ENCODE data around the gene USB1. TPM values are rescaled to one million over a fixed set of nuclear protein-coding genes. Genes with fewer than 3 reads are reported as not detected.

Gene USB1
- total and polyA plus RNA-seq, 9 donors: 8.5 to 30.7 (median 22.5) TPM

- DNase-seq: no peak
- Histone ChIP-seq H3K36me3 (no peaks in the 10 kb centered on the region), H3K4me3 (no peak overlapping the region), H3K27me3 (no peaks in the 10 kb centered on the region), H3K9me3 (no peaks in the 10 kb centered on the region), H3K27ac (no peak overlapping the region), H3K4me1 (ENCODE audit: insufficient read depth) (no peaks in the 10 kb centered on the region)
- intact Hi-C loops (cut with DNase I): loop anchor here in 1 of 4 donors (10.0 kb wide), 1 partner anchor 421 kb away; no protein-coding TSS in a partner anchor
- no peak for TF ChIP-seq POLR2A (IDR thresholded peaks at IDR 0.05)
- no peak for TF ChIP-seq CTCF (IDR thresholded peaks at IDR 0.05)
- TF ChIP-seq EP300 (IDR thresholded peaks at IDR 0.05): no peak
- WGBS, 3 donors: 90 to 95% (median 93%) methylated on average over 5 of the region's 5 CpGs
These were observed 52.4 kb downstream of the USB1 start for GRCh38 chr16:58053682-58054005.

GRCh38 chr16:58054289-58054688 lies 53.1 kb downstream of the USB1 start:
- no peaks in the 10 kb centered on the region for H3K36me3 ChIP-seq
- H3K4me3 ChIP-seq: no peak overlapping the region
- H3K4me1 ChIP-seq (ENCODE audit: insufficient read depth): no peaks in the 10 kb centered on the region
- intact Hi-C loops (cut with DNase I): loop anchor here in 1 of 4 donors (10.0 kb wide), 1 partner anchor 421 kb away; no protein-coding TSS in a partner anchor
- DNase-seq: no peak
- TF ChIP-seq EP300 (IDR thresholded peaks at IDR 0.05) (no peak), POLR2A (IDR thresholded peaks at IDR 0.05) (no peak), CTCF (IDR thresholded peaks at IDR 0.05) (no peak)
- H3K27me3 ChIP-seq: no peaks in the 10 kb centered on the region
- WGBS, 3 donors: 85 to 87% (median 87%) methylated on average over 10 of the region's 10 CpGs
- H3K9me3 ChIP-seq: no peaks in the 10 kb centered on the region
- no peak overlapping the region for H3K27ac ChIP-seq

GRCh38 chr16:58056580-58056979 lies 55.4 kb downstream of the USB1 start:
- H3K36me3 ChIP-seq: no peaks in the 10 kb centered on the region
- WGBS, 3 donors: 13 to 23% (median 15%) methylated on average over 5 of the region's 5 CpGs
- no peak for DNase-seq
- no peak overlapping the region for H3K4me3 ChIP-seq
- intact Hi-C loops (cut with DNase I): loop anchor here in 1 of 4 donors (10.0 kb wide), 1 partner anchor 418 kb away; no protein-coding TSS in a partner anchor
- no peak overlapping the region for H3K27ac ChIP-seq
- H3K27me3 ChIP-seq: no peaks in the 10 kb centered on the region
- no peak for TF ChIP-seq POLR2A (IDR thresholded peaks at IDR 0.05)
- TF ChIP-seq CTCF (IDR thresholded peaks at IDR 0.05): no peak
- TF ChIP-seq EP300 (IDR thresholded peaks at IDR 0.05): no peak
- no peaks in the 10 kb centered on the region for H3K4me1 ChIP-seq (ENCODE audit: insufficient read depth)
- H3K9me3 ChIP-seq: no peaks in the 10 kb centered on the region

- H3K27me3 ChIP-seq: no peaks in the 10 kb centered on the region
- TF ChIP-seq POLR2A (IDR thresholded peaks at IDR 0.05) (no peak), EP300 (IDR thresholded peaks at IDR 0.05) (no peak), CTCF (IDR thresholded peaks at IDR 0.05) (no peak)
- no peak overlapping the region for H3K27ac ChIP-seq
- intact Hi-C loops (cut with DNase I): loop anchor here in 1 of 4 donors (10.0 kb wide), 1 partner anchor 418 kb away; no protein-coding TSS in a partner anchor
- 71 to 76% (median 74%) methylated on average over 5 of the region's 5 CpGs for WGBS, 3 donors
- no peaks in the 10 kb centered on the region for H3K36me3 ChIP-seq
- no peak for DNase-seq
- no peaks in the 10 kb centered on the region for H3K9me3 ChIP-seq
- H3K4me1 ChIP-seq (ENCODE audit: insufficient read depth): no peaks in the 10 kb centered on the region
- no peak overlapping the region for H3K4me3 ChIP-seq
These were observed 55.9 kb downstream of the USB1 start for GRCh38 chr16:58057121-58057520.
